ENCODE results near the gene MRPS22. TPM values are rescaled to one million over a fixed set of nuclear protein-coding genes. Genes with fewer than 3 reads are reported as not detected.
"Not testable (repeated sequence)": the region's sequence is repeated elsewhere in the genome, so short reads cannot be mapped to it uniquely, and the experiment has no call there.

MRPS22 gene
- total and polyA plus RNA-seq, 2 donors from 2014 or later: 36.7 to 58.7 TPM

- Histone ChIP-seq H3K27ac (ENCODE audit: low read depth in 2 of 2, low read length in 2 of 2) (no peak overlapping the region), H3K9me3 (ENCODE audit: control insufficient read depth in 2 of 3, insufficient read depth in 1 of 3, low read length in 3 of 3) (no peaks in the 10 kb centered on the region), H3K27me3 (ENCODE audit: control insufficient read depth, insufficient read depth, low read length) (no peaks in the 10 kb centered on the region), H3K4me1 (ENCODE audit: control insufficient read depth in 2 of 3, insufficient read depth in 2 of 3, low read depth in 1 of 3, low read length in 3 of 3) (no peaks in the 10 kb centered on the region), H3K9ac (ENCODE audit: low read length in 3 of 3) (no peak overlapping the region), H3K4me3 (ENCODE audit: low read length in 3 of 3) (no peak overlapping the region), H3K36me3 (ENCODE audit: control insufficient read depth in 2 of 3, insufficient read depth in 3 of 3, low read length in 3 of 3) (no peaks in the 10 kb centered on the region)
- FAIRE-seq (no peak), DNase-seq (no peak)
- no peak for TF ChIP-seq CTCF (IDR thresholded peaks at IDR 0.05; ENCODE audit: borderline replicate concordance, extremely low read depth, insufficient read depth)
- intact Hi-C loops (cut with DNase I): loop anchor here (10.0 kb wide), 2 partner anchors 224 to 394 kb away; no protein-coding TSS in a partner anchor
These were observed 15.5 kb upstream of the MRPS22 start for GRCh38 chr3:139328356-139328755.

- no peak overlapping the region for H3K4me3 ChIP-seq (ENCODE audit: low read length in 3 of 3)
- peak; percentile 88 to 95 (median 93) for DNase-seq
- no peaks in the 10 kb centered on the region for H3K27me3 ChIP-seq (ENCODE audit: control insufficient read depth, insufficient read depth, low read length)
- H3K4me1 ChIP-seq (ENCODE audit: control insufficient read depth in 2 of 3, insufficient read depth in 2 of 3, low read depth in 1 of 3, low read length in 3 of 3): no peaks in the 10 kb centered on the region
- no peak for FAIRE-seq
- no peaks in the 10 kb centered on the region for H3K36me3 ChIP-seq (ENCODE audit: control insufficient read depth in 2 of 3, insufficient read depth in 3 of 3, low read length in 3 of 3)
- intact Hi-C loops (cut with DNase I): loop anchor here (10.0 kb wide), 2 partner anchors 225 to 395 kb away; no protein-coding TSS in a partner anchor
- no peaks in the 10 kb centered on the region for H3K9me3 ChIP-seq (ENCODE audit: control insufficient read depth in 2 of 3, insufficient read depth in 1 of 3, low read length in 3 of 3)
- no peak overlapping the region for H3K9ac ChIP-seq (ENCODE audit: low read length in 3 of 3)
- no peak overlapping the region for H3K27ac ChIP-seq (ENCODE audit: low read depth in 2 of 2, low read length in 2 of 2)
- peak; percentile 99 for TF ChIP-seq CTCF (IDR thresholded peaks at IDR 0.05; ENCODE audit: borderline replicate concordance, extremely low read depth, insufficient read depth)
These were observed 14.4 kb upstream of the MRPS22 start for GRCh38 chr3:139329364-139329850.

GRCh38 chr3:139332092-139332491, 11.7 kb upstream of the MRPS22 start:
- H3K36me3 ChIP-seq (ENCODE audit: control insufficient read depth in 2 of 3, insufficient read depth in 3 of 3, low read length in 3 of 3): no peaks in the 10 kb centered on the region
- H3K27me3 ChIP-seq (ENCODE audit: control insufficient read depth, insufficient read depth, low read length): no peaks in the 10 kb centered on the region
- no peaks in the 10 kb centered on the region for H3K9me3 ChIP-seq (ENCODE audit: control insufficient read depth in 2 of 3, insufficient read depth in 1 of 3, low read length in 3 of 3)
- H3K4me1 ChIP-seq (ENCODE audit: control insufficient read depth in 2 of 3, insufficient read depth in 2 of 3, low read depth in 1 of 3, low read length in 3 of 3): no peaks in the 10 kb centered on the region
- no peak for TF ChIP-seq CTCF (IDR thresholded peaks at IDR 0.05; ENCODE audit: borderline replicate concordance, extremely low read depth, insufficient read depth)
- H3K9ac ChIP-seq (ENCODE audit: low read length in 3 of 3): no peak overlapping the region
- FAIRE-seq (no peak), DNase-seq (no peak)
- H3K27ac ChIP-seq (ENCODE audit: low read depth in 2 of 2, low read length in 2 of 2): no peak overlapping the region
- H3K4me3 ChIP-seq (ENCODE audit: low read length in 3 of 3): no peak overlapping the region
- intact Hi-C loops (cut with DNase I): no loop called here

- H3K9me3 ChIP-seq (ENCODE audit: control insufficient read depth in 2 of 3, insufficient read depth in 1 of 3, low read length in 3 of 3); H3K4me1 ChIP-seq (ENCODE audit: control insufficient read depth in 2 of 3, insufficient read depth in 2 of 3, low read depth in 1 of 3, low read length in 3 of 3); FAIRE-seq; intact Hi-C loops (cut with DNase I); H3K4me3 ChIP-seq (ENCODE audit: low read length in 3 of 3); H3K9ac ChIP-seq (ENCODE audit: low read length in 3 of 3); H3K36me3 ChIP-seq (ENCODE audit: control insufficient read depth in 2 of 3, insufficient read depth in 3 of 3, low read length in 3 of 3); H3K27me3 ChIP-seq (ENCODE audit: control insufficient read depth, insufficient read depth, low read length); DNase-seq; H3K27ac ChIP-seq (ENCODE audit: low read depth in 2 of 2, low read length in 2 of 2): not testable (repeated sequence)
These were observed 9.1 kb upstream of the MRPS22 start for GRCh38 chr3:139334675-139335074.
